GM12891 (cell line): ENCODE measurements around the gene CIITA.

Source experiments
- POLR2A ChIP-seq: IDR thresholded peaks from 2 replicates; pipeline ENCODE4 v1.6.1; 2011; ENCODE audit warnings: low read depth, low read length, control low read depth
- POLR2AphosphoS5 ChIP-seq: IDR thresholded peaks from 2 replicates; pipeline ENCODE4 v1.6.1; 2011; ENCODE audit warnings: low read depth, low read length, control low read depth
- POU2F2 ChIP-seq: IDR thresholded peaks from 2 replicates; pipeline ENCODE4 v1.6.1; 2011; ENCODE audit warnings: low read depth, mild to moderate bottlenecking, control low read depth, low read length, moderate library complexity
- SPI1 ChIP-seq: IDR thresholded peaks from 2 replicates; pipeline ENCODE4 v1.6.1; 2011; ENCODE audit warnings: low read depth, low read length, control low read depth
- TAF1 ChIP-seq: IDR thresholded peaks from 2 replicates; pipeline ENCODE4 v1.6.1; 2011; ENCODE audit warnings: low read depth, low read length, control low read depth

GRCh38 chr16:10876799-10877341, at the start of gene CIITA:
- TF ChIP-seq POLR2A (peak; percentile 89), TAF1 (peak; percentile 77), SPI1 (peak; percentile 98), POLR2AphosphoS5 (peak; percentile 91), POU2F2 (peak; percentile 82)
